ENCODE results near the gene HS3ST5.
"Not testable (repeated sequence)": the region's sequence is repeated elsewhere in the genome, so short reads cannot be mapped to it uniquely, and the experiment has no call there.

HS3ST5 gene

GRCh38 chr6:114039841-114040240 lies 303.0 kb downstream of the HS3ST5 start:
- DNase-seq: no peak

- DNase-seq: no peak
Measured at GRCh38 chr6:114033606-114034005, 309.2 kb downstream of the HS3ST5 start.

- no peak for DNase-seq
Measured at GRCh38 chr6:114032721-114033120, 310.1 kb downstream of the HS3ST5 start.

GRCh38 chr6:114030767-114031166 lies 312.1 kb downstream of the HS3ST5 start:
- DNase-seq: no peak

GRCh38 chr6:114024746-114025145 lies 318.1 kb downstream of the HS3ST5 start:
- no peak for DNase-seq

- no peak for DNase-seq
Measured at GRCh38 chr6:114020196-114020595, 322.6 kb downstream of the HS3ST5 start.

- DNase-seq: not testable (repeated sequence)
Measured at GRCh38 chr6:114017146-114017545, 325.7 kb downstream of the HS3ST5 start.

GRCh38 chr6:114014106-114014505 lies 328.7 kb downstream of the HS3ST5 start:
- not testable (repeated sequence) for DNase-seq

- not testable (repeated sequence) for DNase-seq
Measured at GRCh38 chr6:114011486-114011885, 331.3 kb downstream of the HS3ST5 start.

- no peak for DNase-seq
Measured at GRCh38 chr6:114010540-114010939, 332.3 kb downstream of the HS3ST5 start.

- no peak for DNase-seq
Measured at GRCh38 chr6:114009192-114009591, 333.6 kb downstream of the HS3ST5 start.

- no peak for DNase-seq
Measured at GRCh38 chr6:114008331-114008730, 334.5 kb downstream of the HS3ST5 start.

- DNase-seq: no peak
Measured at GRCh38 chr6:114007516-114007915, 335.3 kb downstream of the HS3ST5 start.
